Measurements from ENCODE around the gene SIGLEC12. TPM values are rescaled to one million over a fixed set of nuclear protein-coding genes. Genes with fewer than 3 reads are reported as not detected.
"Not testable (repeated sequence)": the region's sequence is repeated elsewhere in the genome, so short reads cannot be mapped to it uniquely, and the experiment has no call there.

Gene SIGLEC12
- total RNA-seq, 8 experiments from 2014 or later: 0.08 to 0.19 TPM; not detected in 6

DNA sequence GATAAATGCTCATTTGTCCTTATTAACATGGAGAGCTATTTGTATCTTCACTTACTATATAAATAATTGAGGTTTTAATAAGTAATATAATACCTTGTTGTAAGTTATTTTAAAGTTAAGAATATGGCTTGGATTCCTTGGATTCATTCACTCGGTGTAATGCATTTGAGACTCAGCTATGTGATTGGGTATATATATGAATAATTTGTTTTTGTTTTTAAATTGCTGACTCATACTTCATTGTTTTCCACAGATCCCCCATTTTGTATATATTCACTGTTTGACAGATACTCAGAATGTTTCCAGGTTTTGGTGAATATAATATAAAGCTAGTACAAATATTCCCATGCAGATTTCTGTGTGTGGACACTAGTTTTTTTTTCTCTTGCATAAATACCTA is 30.1 kb downstream of the SIGLEC12 start:
- H3K4me3 ChIP-seq: no peak overlapping the region
- WGBS, 10 experiments: 17 to 100% (median 67%) methylated on average over 1 of the region's 1 CpG; no CpG with 5 or more reads in 1 of the 10 experiments
- ATAC-seq (replicated peaks in 6 of 8): no peak
- no peak overlapping the region for H3K27ac ChIP-seq
- in situ Hi-C loops (cut with MboI; ENCODE audit: low pct_unique_long_range_greater_than_20kb in 2 of 9, low sequenced_read_pairs in 9 of 9, unreplicated experiment in 9 of 9): loop anchor here in 4 of 9 experiments (25.0 kb wide), 2 partner anchors 191 to 316 kb away; partner anchors contain the start of gene FPR3 (in 2 of the 4)
- H3K4me1 ChIP-seq (replicated peaks in 1 of 2): no peaks in the 10 kb centered on the region

DNA sequence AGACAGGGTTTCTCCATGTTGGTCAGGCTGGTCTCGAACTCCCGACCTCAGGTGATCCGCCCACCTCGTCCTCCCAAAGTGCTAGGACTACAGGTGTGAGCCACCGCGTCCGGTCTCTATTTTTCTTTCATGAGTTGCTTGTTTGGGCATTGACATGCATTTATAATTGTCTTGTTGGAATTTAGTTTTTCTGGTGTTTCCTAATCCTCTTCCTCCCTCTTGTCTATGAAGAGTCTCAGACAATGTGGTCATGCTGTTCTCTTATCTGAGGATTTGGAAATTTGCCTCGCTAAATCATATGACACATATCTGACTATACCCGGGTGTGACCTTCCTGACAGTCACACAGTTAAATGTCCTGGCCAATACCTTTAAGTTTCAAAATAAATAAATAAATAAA is 30.6 kb downstream of the SIGLEC12 start:
- in situ Hi-C loops (cut with MboI; ENCODE audit: low pct_unique_long_range_greater_than_20kb in 2 of 9, low sequenced_read_pairs in 9 of 9, unreplicated experiment in 9 of 9): loop anchor here in 4 of 9 experiments (25.0 kb wide), 2 partner anchors 191 to 316 kb away; partner anchors contain the start of gene FPR3 (in 2 of the 4)
- Histone ChIP-seq H3K4me3 (no peak overlapping the region), H3K27ac (no peak overlapping the region), H3K4me1 (replicated peaks in 1 of 2) (no peaks in the 10 kb centered on the region)
- WGBS, 10 experiments: 0 to 100% (median 56%) methylated on average over 1 to 7 of the region's 9 CpGs; no CpG with 5 or more reads in 2 of the 10 experiments
- no peak for ATAC-seq (replicated peaks in 6 of 8)

DNA sequence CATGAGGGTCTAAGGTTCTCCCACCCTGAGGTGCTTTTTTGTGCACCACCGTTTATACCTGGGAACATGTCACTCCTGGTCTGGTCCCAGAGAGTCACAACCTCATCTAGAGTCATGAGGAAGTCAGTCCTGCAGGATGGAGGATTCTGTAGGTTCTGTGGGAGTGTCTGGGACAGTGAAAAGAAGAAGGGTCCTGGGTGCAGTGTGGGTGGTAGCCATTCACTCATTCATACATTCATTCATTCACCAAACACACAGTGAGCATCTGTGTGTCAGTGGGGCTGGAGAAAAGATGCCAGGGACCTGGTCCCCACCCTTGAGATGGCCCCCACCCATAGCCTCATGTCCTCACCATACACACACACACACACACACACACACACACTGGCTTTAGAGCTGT is 32.0 kb downstream of the SIGLEC12 start:
- Histone ChIP-seq H3K4me3 (no peak overlapping the region), H3K27ac (no peak overlapping the region), H3K4me1 (replicated peaks in 1 of 2) (no peaks in the 10 kb centered on the region)
- WGBS, 10 experiments: no CpG with 5 or more reads among the region's 1 CpG
- no peak for ATAC-seq (replicated peaks in 6 of 8)
- in situ Hi-C loops (cut with MboI; ENCODE audit: low pct_unique_long_range_greater_than_20kb in 2 of 9, low sequenced_read_pairs in 9 of 9, unreplicated experiment in 9 of 9): loop anchor here in 4 of 9 experiments (25.0 kb wide), 2 partner anchors 193 to 318 kb away; partner anchors contain the start of gene FPR3 (in 2 of the 4)

DNA sequence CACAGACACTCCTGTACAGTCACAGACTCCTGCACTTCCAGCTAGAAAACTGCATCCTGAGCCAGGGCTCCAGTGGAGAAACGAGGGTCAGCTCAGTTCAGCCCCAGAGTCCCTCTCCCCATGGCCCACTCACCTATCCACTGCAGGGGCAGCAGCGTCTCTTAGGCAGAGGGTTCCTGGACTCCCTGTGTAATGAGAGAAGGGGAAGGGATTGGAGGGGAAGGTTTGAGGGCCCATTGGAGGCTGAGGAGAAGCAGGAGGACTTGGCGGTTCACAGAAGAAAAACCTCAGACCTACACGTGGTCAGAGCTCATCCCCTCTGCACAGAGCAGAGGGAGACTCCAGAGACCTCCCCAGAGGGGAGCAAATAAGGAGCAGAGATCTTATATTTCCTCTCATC is 32.4 kb downstream of the SIGLEC12 start:
- in situ Hi-C loops (cut with MboI; ENCODE audit: low pct_unique_long_range_greater_than_20kb in 2 of 9, low sequenced_read_pairs in 9 of 9, unreplicated experiment in 9 of 9): loop anchor here in 4 of 9 experiments (25.0 kb wide), 2 partner anchors 193 to 318 kb away; partner anchors contain the start of gene FPR3 (in 2 of the 4)
- Histone ChIP-seq H3K4me1 (replicated peaks in 1 of 2) (no peaks in the 10 kb centered on the region), H3K27ac (no peak overlapping the region), H3K4me3 (no peak overlapping the region)
- 0% methylated on average over 1 to 2 of the region's 4 CpGs; no CpG with 5 or more reads in 5 of the 10 experiments for WGBS, 10 experiments
- no peak for ATAC-seq (replicated peaks in 6 of 8)

DNA sequence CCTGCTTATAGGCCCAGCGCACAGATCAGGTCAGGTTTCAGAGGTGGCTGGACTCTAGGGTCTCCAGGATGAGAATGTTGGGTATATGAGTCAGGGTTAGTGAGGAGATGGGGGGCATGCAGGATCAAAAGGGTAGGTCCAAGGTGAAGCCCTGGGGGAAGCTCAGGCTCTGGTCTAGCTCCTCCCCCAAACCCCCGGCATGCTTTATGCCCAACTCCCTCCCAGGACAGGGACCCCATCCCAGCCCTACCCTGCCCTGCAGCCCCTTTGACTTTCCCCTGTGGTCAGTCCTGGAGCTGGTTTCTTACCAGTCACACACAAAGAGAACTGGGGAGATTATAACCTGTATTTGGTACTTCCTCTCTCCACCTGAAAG is 33.1 kb downstream of the SIGLEC12 start:
- WGBS, 10 experiments: 20% methylated on average over 1 of the region's 2 CpGs; no CpG with 5 or more reads in 9 of the 10 experiments
- no peak overlapping the region for H3K27ac ChIP-seq
- in situ Hi-C loops (cut with MboI; ENCODE audit: low pct_unique_long_range_greater_than_20kb in 2 of 9, low sequenced_read_pairs in 9 of 9, unreplicated experiment in 9 of 9): loop anchor here in 4 of 9 experiments (25.0 kb wide), 2 partner anchors 194 to 319 kb away; partner anchors contain the start of gene FPR3 (in 2 of the 4)
- no peak overlapping the region for H3K4me3 ChIP-seq
- no peaks in the 10 kb centered on the region for H3K4me1 ChIP-seq (replicated peaks in 1 of 2)
- ATAC-seq (replicated peaks in 6 of 8): no peak

DNA sequence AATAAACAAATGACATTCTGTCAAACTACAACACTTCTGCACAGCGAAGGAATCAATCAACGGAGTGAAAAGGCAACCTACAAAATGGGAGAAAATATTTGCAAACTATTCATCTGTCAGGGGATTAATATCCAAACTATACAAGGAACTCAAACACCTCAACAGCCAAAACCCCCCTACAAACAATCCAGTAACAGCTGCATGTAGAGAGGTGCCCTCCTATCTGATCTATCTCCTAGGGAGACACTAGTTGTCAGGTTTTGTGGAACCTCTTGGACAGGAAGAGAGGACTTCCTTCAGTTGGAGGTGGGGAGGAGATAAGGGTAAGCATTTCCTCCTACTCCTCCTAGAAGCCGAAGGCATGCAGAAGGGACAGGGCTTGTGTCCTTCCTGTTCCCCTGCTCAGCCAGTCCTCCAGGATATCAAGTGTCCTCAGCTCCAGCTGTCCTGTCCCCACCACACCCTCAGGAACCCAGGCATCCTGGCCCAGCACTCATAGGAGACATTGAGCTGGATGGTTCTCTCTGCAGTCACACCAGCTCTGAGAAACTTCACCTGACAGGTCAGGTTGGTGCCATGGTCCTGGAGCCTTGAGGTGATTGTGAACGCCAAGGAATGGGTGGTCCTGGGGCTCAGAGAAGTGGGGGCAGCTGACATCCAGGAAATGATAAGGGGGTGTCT is 33.6 kb downstream of the SIGLEC12 start:
- 0 to 83% (median 40%) methylated on average over 1 to 4 of the region's 4 CpGs for WGBS, 10 experiments
- in situ Hi-C loops (cut with MboI; ENCODE audit: low pct_unique_long_range_greater_than_20kb in 2 of 9, low sequenced_read_pairs in 9 of 9, unreplicated experiment in 9 of 9): loop anchor here in 4 of 9 experiments (25.0 kb wide), 2 partner anchors 194 to 319 kb away; partner anchors contain the start of gene FPR3 (in 2 of the 4)
- no peaks in the 10 kb centered on the region for H3K4me1 ChIP-seq (replicated peaks in 1 of 2)
- no peak for ATAC-seq (replicated peaks in 6 of 8)
- no peak overlapping the region for H3K27ac ChIP-seq
- no peak overlapping the region for H3K4me3 ChIP-seq

DNA sequence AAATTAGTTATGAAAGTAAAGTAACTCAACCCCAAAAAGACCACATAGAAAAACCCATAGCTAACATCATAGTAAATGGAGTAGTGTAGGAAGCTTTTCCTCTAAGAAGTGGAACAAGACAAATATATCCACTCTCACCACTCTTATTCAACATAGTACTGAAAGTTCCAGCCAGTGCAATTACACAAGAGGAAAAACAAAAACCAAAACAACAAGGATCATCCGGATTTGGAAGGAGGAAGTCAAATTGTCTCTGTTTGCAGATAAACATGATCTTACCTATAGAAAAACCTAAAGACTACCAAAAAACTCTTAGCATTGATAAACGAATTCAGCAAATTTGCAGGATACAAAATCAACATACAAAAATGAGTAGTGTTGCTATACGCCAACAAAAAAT is 34.9 kb downstream of the SIGLEC12 start:
- ATAC-seq (replicated peaks in 6 of 8): no peak
- Histone ChIP-seq H3K27ac (no peak overlapping the region), H3K4me3 (no peak overlapping the region), H3K4me1 (replicated peaks in 1 of 2) (no peaks in the 10 kb centered on the region)
- in situ Hi-C loops (cut with MboI; ENCODE audit: low pct_unique_long_range_greater_than_20kb in 2 of 9, low sequenced_read_pairs in 9 of 9, unreplicated experiment in 9 of 9): loop anchor here in 4 of 9 experiments (25.0 kb wide), 2 partner anchors 196 to 321 kb away; partner anchors contain the start of gene FPR3 (in 2 of the 4)
- WGBS, 10 experiments: 0 to 55% (median 22%) methylated on average over 2 to 3 of the region's 3 CpGs; no CpG with 5 or more reads in 1 of the 10 experiments

DNA sequence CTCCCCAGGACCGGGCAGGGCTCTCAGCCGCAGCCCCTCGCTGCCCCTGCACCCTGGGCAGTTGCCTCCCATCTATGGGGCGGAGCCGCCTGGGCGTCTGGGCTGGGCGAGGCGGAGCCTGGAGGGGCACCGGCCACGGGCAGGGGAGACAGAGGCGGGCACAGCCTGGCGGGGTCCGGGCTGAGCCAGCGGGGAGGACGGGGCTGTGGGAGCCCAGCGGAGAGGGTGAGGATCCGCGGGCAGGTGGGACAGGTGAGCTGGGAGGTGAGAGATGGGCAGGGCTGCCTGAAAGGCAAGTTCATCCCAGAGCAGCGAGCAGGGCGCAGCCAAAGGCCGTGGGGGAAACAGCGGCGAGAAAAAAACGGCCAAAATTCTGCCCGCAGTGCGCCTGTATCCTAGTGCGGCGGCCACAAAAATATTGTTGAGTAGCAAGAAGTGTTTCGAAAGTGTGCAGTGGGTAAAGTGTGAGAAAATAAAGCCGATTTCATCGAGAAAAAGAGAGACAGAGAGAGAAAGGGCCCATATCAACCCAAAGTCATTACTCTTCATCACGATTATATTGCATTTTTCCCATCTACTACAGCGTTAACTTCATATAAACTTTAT is 37.5 kb downstream of the SIGLEC12 start:
- ATAC-seq (replicated peaks in 6 of 8): peak in 1 of 8 experiments; percentile 57
- WGBS, 10 experiments: 46 to 83% (median 60%) methylated on average over 2 to 9 of the region's 33 CpGs; no CpG with 5 or more reads in 2 of the 10 experiments
- not testable (repeated sequence) for H3K4me3 ChIP-seq; H3K27ac ChIP-seq; H3K4me1 ChIP-seq (replicated peaks in 1 of 2)
- in situ Hi-C loops (cut with MboI; ENCODE audit: low pct_unique_long_range_greater_than_20kb in 2 of 9, low sequenced_read_pairs in 9 of 9, unreplicated experiment in 9 of 9): loop anchor here in 4 of 9 experiments (25.0 kb wide), 2 partner anchors 198 to 323 kb away; partner anchors contain the start of gene FPR3 (in 2 of the 4)

DNA sequence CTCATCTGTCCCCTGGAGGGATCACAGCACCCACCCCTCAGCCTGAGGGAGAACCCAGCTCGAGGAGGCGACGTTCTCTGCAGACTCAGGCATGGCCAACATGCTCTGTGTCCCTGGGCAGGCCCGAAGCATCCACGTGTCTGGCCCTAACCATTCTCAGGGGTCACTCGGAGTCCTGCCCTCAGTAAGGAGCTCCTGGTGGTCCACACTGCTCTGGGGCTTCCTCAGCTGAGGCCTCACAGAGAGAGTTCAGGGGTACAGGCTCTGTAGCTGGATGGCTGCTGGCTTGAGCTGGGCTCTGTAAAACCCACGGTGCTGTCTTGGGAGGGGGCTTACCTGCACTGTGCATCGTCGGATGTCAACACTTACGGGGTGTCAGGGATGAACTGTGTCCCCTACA is 38.9 kb downstream of the SIGLEC12 start:
- Histone ChIP-seq H3K4me3 (no peak overlapping the region), H3K27ac (no peak overlapping the region), H3K4me1 (replicated peaks in 1 of 2) (no peaks in the 10 kb centered on the region)
- in situ Hi-C loops (cut with MboI; ENCODE audit: low pct_unique_long_range_greater_than_20kb in 2 of 9, low sequenced_read_pairs in 9 of 9, unreplicated experiment in 9 of 9): loop anchor here in 4 of 9 experiments (25.0 kb wide), 2 partner anchors 200 to 325 kb away; partner anchors contain the start of gene FPR3 (in 2 of the 4)
- no peak for ATAC-seq (replicated peaks in 6 of 8)
- 12 to 69% (median 40%) methylated on average over 2 to 5 of the region's 10 CpGs; no CpG with 5 or more reads in 5 of the 10 experiments for WGBS, 10 experiments

DNA sequence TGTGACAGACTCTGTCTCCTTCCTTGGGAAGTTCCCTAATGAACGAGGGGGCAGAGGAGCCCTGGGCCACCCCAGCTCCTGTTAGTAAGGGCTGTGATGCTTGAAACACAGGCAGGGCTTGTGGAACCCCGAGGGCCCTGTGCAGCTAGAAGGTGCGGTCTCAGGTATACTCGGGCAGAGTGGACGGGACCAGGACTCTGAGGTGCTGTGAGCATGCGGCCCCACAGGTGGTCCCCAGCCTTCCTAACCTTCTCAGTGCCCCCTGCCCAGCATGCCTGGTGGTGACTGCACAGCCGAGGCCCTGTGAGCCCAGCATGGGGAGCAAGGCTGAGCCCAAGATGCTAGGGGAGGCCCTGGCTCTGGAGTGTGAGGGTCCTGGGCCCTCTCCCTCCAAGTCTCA is 39.3 kb downstream of the SIGLEC12 start:
- no peak overlapping the region for H3K4me3 ChIP-seq
- in situ Hi-C loops (cut with MboI; ENCODE audit: low pct_unique_long_range_greater_than_20kb in 2 of 9, low sequenced_read_pairs in 9 of 9, unreplicated experiment in 9 of 9): loop anchor here in 4 of 9 experiments (25.0 kb wide), 2 partner anchors 200 to 325 kb away; partner anchors contain the start of gene FPR3 (in 2 of the 4)
- WGBS, 10 experiments: 0% methylated on average over 1 of the region's 7 CpGs; no CpG with 5 or more reads in 9 of the 10 experiments
- H3K27ac ChIP-seq: no peak overlapping the region
- no peaks in the 10 kb centered on the region for H3K4me1 ChIP-seq (replicated peaks in 1 of 2)
- no peak for ATAC-seq (replicated peaks in 6 of 8)

DNA sequence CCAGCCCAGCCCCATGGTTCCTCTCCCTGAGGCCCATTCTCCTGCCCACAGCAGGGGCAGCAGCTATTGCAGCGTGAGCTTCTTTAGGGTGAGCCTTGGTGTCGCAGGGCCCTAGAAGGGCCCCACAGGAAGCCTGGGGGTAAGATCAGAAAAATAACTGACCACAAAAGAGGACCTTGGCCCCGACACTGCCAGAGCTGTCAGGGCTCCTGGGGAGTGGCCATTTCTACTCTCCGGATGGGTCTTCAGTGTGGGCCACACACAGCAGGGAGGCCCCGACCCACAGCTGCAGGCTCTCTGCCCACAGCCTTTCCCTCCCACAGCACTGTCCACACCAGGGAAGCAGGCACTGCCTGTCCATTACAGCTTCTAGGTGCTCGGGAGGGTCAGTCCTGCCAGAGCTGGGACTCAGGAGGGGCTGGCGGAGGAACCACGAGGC is 39.9 kb downstream of the SIGLEC12 start:
- Histone ChIP-seq H3K4me3 (no peak overlapping the region), H3K27ac (no peak overlapping the region), H3K4me1 (replicated peaks in 1 of 2) (no peaks in the 10 kb centered on the region)
- ATAC-seq (replicated peaks in 6 of 8): no peak
- in situ Hi-C loops (cut with MboI; ENCODE audit: low pct_unique_long_range_greater_than_20kb in 2 of 9, low sequenced_read_pairs in 9 of 9, unreplicated experiment in 9 of 9): loop anchor here in 4 of 9 experiments (25.0 kb wide), 2 partner anchors 201 to 326 kb away; partner anchors contain the start of gene FPR3 (in 2 of the 4)
- 17 to 72% (median 26%) methylated on average over 1 to 5 of the region's 8 CpGs; no CpG with 5 or more reads in 6 of the 10 experiments for WGBS, 10 experiments

DNA sequence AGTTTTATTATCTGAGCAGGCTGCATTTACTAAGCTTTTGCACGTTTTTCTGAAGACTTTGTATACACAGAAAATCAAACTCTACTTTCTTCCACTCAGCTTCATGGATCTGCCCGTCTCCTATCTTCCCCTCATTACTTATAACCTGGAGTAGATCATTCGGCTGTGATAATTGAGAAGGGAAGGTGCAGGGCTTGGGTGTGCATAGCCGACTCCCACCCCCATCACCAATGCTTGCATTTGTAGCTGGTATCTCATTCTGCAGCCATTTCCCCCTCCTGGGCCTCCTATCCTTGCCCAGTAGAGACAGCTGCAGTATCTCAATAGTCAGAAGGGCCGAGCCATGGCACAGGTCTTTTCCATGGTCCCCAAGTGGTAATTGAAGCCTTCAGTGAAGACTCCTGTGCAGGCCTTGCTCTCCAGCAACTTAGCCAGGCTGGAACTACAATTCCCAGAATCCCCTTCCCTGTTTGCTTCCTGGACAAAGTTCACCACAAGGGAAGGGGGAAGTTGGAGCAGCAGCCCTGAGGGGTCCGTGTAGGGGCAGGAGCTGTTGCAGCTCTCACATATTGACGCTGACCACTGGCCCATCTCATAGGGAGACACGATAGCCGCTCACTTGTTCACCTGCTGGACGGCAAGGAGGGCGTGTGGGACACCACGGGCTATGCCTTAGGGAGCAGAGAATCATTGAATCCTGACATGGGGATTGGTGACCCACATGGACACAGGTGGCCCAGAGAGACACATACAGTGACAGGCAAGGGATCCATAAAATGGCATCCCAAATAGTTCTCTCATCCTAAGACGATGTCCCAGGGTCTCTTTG is 41.2 kb downstream of the SIGLEC12 start:
- Histone ChIP-seq H3K27ac (no peak overlapping the region), H3K4me3 (peak overlapping the region in 2 of 5 donors; percentile 14 to 18), H3K4me1 (replicated peaks in 1 of 2) (no peaks in the 10 kb centered on the region)
- peak in 5 of 8 experiments; percentile 36 to 67 (median 54) for ATAC-seq (replicated peaks in 6 of 8)
- 0 to 27% (median 17%) methylated on average over 1 to 10 of the region's 13 CpGs; no CpG with 5 or more reads in 3 of the 10 experiments for WGBS, 10 experiments
- in situ Hi-C loops (cut with MboI; ENCODE audit: low pct_unique_long_range_greater_than_20kb in 2 of 9, low sequenced_read_pairs in 9 of 9, unreplicated experiment in 9 of 9): loop anchor here in 4 of 9 experiments (25.0 kb wide), 2 partner anchors 202 to 327 kb away; partner anchors contain the start of gene FPR3 (in 2 of the 4)
